Skin of body (tissue), 2 donors: Measurements from ENCODE around the gene MTCH1. TPM values are rescaled to one million over a fixed set of nuclear protein-coding genes. Genes with fewer than 3 reads are reported as not detected.
"Not testable (repeated sequence)": the region's sequence is repeated elsewhere in the genome, so short reads cannot be mapped to it uniquely, and the experiment has no call there.

Experiments used
- DNase-seq: peaks from one replicate; lab custom pipeline; 2025; lab: John Stamatoyannopoulos, UW
- total RNA-seq: library from RNA; depleted of rRNA; stranded (reverse); fragments of >200 nt; gene quantifications from one replicate; pipeline ENCODE4 v1.2.3, GENCODE V29; 2014

MTCH1 gene
- total RNA-seq, 1 donor from 2014 or later = 105 TPM

GRCh38 chr6:36954262-36954931, 31.6 kb downstream of the MTCH1 start, which contains the start of gene PI16:
Gene PI16, plus strand, starts transcription at chr6:36954738. Its CDS starts 23 bp downstream, at chr6:36954761.
- no peak for DNase-seq

DNA sequence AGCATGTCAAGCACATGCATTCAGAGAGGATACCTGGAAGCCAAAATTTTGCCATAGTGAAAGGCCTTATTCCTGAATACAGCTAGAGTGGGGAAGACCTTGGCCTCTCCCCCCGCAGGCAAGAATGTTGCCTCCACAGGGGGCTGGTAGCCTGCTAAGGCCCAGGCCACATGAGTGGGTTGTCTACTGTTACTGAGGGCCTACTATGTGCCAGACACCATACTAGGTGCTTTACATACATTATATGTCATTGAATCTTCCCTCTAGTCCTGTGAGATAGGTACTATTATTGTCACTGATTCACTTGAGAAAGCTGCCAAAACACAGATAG, 32.1 kb downstream of the MTCH1 start:
- DNase-seq = no peak

DNA sequence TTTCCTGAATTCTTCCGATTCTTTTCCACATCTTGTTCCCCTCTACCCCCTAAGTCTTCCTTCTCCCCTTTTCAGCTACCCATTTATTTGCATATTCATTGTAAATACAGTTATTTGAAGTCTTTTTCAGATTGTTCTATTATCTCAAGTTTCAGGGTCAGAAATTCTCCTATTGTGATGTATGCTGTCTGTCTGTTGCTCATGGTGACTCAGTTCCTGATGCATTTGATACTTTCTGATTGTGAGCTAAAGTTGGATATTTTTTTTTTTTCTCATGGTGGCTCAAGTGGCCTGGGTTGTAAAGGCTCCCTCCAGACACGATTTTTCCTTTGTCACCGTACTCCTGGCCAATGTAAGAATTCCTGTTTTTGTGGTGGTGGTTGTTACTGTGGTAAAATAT, 36.4 kb downstream of the MTCH1 start:
- no peak for DNase-seq

DNA sequence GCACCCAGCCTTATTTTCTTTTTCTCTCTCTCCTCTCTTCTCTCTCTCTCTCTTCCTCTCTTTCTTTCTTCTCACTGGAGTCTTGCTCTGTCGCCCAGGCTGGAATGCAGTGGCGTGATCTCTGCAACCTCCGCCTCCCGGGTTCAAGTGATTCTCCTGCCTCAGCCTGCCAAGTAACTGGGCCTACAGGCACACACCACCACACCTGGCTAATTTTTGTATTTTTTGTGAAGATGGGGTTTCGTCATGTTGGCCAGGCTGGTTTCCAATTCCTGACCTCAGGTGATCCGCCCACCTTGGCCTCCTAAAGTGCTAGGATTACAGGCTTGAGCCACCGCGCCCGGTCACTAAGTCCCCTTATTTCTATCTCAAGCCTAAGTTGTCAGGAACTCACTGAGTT, 36.9 kb downstream of the MTCH1 start:
- not testable (repeated sequence) for DNase-seq

DNA sequence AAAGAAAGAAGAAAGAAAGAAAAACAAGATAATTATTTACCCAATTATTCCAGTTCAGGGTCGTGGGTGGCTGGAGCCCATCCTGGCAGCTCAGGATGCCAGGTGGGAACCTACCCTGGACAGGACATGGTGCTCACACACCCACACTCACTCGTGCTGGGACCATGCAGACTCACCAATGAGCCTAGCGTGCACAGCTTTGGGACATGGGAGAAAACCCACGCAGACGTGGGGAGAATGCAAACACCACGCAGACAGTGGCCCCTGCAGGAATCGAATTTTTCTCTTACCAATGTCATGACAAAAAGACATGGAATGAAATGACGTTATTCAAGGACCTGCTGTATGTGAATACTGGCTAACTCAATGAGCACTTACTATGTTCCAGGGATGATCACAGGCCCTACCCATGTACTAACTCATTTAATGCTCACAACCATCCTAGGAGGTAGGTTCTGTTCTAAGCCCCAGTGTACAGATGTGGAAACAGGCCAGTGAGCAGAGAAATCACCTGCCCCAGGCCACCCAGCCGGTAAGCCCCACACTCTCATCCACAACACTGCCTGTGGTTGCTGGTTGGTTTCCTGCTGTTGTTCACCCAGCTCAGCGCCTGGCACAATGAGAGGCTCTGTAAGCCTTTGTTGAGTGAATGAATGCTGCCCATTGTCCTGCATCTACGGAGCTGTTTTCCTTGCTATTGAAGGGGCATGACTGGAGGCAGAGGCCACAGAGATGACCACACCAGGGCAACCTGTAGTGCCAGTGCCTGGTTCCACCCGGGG, 38.2 kb downstream of the MTCH1 start:
- DNase-seq = no peak

DNA sequence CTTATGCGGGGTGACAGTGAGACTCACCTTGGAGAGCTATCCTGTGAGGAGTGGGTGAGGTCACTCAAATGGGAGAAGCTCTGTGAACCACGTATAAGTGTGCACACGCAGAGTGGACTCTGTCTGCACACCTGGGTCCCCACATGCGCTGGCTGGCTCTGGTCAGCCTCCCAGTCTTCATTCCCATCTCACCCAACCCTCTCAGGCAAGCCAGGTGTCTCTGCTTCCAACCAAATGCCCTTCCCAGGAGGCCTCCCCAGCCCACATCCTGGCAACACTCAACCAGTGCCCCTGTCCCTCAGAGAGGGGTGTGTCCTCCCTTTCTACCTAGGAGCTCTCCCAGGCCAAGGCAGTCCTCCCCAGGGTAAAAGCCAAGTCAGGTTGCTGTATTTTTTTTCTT, 39.5 kb downstream of the MTCH1 start:
- DNase-seq = no peak

- no peak for DNase-seq
Observed at GRCh38 chr6:36945301-36945700, 40.7 kb downstream of the MTCH1 start.

- no peak for DNase-seq
Observed at GRCh38 chr6:36944650-36945049, 41.3 kb downstream of the MTCH1 start.

DNA sequence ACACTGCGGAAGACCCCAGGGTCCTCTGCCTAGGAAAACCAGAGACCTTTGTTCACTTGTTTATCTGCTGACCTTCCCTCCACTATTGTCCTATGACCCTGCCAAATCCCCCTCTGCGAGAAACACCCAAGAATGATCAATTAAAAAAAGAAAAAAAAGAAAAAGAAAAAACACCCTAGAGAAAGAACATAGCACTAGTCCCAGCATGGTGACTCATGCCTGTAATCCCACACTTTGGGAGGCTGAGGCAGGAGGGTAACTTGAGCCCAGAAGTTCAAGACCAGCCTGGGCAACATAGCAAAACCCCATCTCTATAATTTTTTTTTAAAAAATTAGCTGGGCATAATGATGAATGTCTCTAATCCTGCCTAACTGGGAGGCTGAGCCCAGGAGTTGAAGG, 43.7 kb downstream of the MTCH1 start:
- not testable (repeated sequence) for DNase-seq

- DNase-seq = not testable (repeated sequence)
Observed at GRCh38 chr6:36941561-36941960, 44.4 kb downstream of the MTCH1 start.

- DNase-seq = no peak
Observed at GRCh38 chr6:36940027-36940426, 46.0 kb downstream of the MTCH1 start.

GRCh38 chr6:36939005-36939404, 47.0 kb downstream of the MTCH1 start:
- not testable (repeated sequence) for DNase-seq

- no peak for DNase-seq
Observed at GRCh38 chr6:36938536-36938935, 47.5 kb downstream of the MTCH1 start.

GRCh38 chr6:36937896-36938295, 48.1 kb downstream of the MTCH1 start:
- DNase-seq = no peak

GRCh38 chr6:36936824-36937223, 49.2 kb downstream of the MTCH1 start:
- no peak for DNase-seq

- DNase-seq = no peak
Observed at GRCh38 chr6:36934901-36935300, 51.1 kb downstream of the MTCH1 start.

DNA sequence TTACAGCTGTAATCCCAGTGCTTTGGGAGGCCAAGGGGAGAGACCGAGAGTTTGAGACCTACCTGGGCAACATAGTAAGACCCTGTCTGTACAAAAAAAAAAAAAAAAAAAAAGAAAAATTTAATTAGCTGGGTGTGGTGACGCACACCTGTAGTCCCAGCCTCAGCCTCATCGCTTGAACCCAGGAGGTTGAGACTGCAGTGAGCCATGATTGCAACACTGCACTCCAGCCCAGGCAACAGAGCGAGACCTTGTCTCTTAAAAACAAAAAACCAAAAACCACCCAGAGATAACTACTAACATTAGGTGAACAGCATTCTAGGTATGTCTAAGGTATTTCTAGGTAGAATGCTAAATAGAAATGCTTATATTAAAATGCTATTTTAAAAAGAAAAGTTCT, 52.5 kb downstream of the MTCH1 start:
- no peak for DNase-seq

DNA sequence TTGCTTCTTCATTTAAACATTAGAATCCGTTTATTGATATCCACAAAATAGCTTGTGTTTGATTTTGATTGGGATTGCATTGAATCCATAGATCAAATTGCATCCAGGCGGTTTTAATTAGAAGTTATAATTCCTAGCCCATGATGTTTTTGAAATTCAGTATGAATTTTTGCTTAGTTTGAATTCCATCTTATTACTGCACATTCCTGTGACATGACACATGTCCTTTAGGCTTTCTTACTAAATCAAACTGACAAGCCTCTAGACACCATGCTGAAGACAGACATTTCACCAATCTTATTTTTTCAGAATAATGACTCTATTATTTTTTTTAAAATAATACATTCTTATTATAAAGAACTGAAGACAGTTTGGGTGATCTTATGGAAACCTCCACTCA, 52.9 kb downstream of the MTCH1 start:
- DNase-seq = peak; percentile 76

GRCh38 chr6:36930483-36930882, 55.5 kb downstream of the MTCH1 start:
- no peak for DNase-seq

GRCh38 chr6:36929607-36930006, 56.4 kb downstream of the MTCH1 start:
- DNase-seq = no peak

GRCh38 chr6:36929152-36929551, 56.8 kb downstream of the MTCH1 start:
- no peak for DNase-seq

GRCh38 chr6:36928547-36928918, 57.5 kb downstream of the MTCH1 start:
- DNase-seq = no peak
